Epidermal melanocyte (primary cell): Measurements from ENCODE around the gene TAGLN3.
A peak's percentile ranks its signal among the peaks of the same experiment; 100 is the strongest.

Source experiments
- DNase-seq: peaks from one replicate; pipeline ENCODE4 v3.0.0; 2011; ENCODE audit warnings: low spot score; ENCODE audit not compliant: insufficient read length

Gene TAGLN3

DNA sequence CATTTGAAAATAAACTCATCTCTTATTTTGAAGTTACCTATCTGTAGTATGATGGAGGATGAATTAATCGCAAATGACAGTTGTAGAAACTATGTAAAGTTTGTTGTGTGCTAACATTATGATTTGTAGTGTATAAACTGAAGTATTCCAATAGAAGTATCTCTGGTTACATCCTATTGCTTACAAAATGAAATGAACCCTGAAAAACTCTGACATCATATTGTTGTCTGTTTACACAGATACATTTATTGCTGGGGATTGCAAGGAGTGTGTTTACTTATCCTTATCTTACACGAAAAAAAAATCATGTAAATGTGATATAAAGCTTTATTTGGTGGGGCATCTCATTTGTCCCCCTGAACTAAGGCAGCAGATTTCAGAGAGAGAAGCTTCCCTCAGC is 22.5 kb upstream of the TAGLN3 start:
- DNase-seq = no peak

- peak; percentile 78 for DNase-seq
Measured at GRCh38 chr3:111978583-111979433, 19.9 kb upstream of the TAGLN3 start, which contains the start of gene ABHD10. TSS of gene ABHD10 (plus strand) at chr3:111979026. CDS start at chr3:111979062, 36 bp downstream.

- no peak for DNase-seq
Measured at GRCh38 chr3:111979434-111980038, 19.2 kb upstream of the TAGLN3 start.

GRCh38 chr3:111980716-111981456 is 17.8 kb upstream of the TAGLN3 start:
- DNase-seq = no peak

DNA sequence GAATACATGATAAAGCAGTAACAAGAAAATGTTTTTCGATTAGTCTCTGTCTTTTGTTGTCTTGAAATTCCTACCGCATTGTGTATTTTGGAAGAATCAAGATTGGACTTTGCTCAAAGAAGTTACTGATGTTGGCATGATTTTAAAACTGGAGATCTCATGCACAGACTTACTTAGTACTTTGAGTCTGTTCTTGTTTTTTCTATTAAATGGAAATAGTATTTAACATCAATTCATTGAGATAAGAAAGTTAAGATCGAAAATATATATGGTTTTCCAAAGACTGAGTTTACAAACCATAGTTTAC is 17.3 kb upstream of the TAGLN3 start:
- DNase-seq = no peak

DNA sequence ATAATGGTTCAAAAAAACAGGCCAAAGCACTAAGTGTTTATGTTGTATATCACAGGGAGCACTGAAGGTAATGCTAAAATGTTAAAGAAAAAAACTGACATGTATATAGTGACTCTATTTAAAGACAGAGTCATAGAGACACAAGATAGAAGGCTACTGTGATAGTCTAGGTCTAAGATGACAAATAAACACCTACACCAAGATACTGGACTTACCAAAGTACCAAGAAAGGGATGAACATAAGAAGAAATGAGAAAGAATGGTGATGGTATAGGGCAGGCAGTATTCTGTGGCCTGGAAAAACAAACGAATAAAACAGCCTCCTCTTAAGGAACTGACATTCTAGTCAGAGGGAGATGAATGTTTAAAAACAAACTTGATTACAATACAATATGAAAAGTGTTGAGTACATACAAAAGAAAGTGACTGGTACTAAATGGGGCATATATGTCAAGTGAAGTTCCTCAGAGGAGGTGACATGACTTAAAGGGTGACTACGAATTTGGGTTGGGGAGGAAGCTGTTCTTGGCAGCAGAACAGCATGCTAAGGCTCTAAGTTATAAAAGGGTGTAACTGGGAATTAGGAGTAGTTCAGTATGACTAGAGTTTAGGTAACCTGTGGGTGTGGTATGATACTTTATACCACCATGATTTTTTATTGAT is 14.0 kb upstream of the TAGLN3 start:
- no peak for DNase-seq

DNA sequence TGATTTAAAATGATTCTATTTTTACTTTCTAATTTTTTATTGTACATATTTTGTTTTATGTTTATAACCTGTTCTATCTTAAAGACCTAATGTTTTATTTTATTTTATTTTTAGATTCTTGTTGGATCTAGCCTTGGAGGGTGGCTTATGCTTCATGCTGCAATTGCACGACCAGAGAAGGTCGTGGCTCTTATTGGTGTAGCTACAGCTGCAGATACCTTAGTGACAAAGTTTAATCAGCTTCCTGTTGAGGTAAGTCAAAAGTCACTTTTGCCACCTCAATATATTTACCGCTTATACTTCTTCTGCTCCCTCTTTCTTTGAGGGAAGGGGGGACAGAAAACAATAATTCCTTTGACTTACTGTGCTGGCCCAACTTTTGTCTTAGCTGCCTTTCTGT is 11.9 kb upstream of the TAGLN3 start:
- no peak for DNase-seq

DNA sequence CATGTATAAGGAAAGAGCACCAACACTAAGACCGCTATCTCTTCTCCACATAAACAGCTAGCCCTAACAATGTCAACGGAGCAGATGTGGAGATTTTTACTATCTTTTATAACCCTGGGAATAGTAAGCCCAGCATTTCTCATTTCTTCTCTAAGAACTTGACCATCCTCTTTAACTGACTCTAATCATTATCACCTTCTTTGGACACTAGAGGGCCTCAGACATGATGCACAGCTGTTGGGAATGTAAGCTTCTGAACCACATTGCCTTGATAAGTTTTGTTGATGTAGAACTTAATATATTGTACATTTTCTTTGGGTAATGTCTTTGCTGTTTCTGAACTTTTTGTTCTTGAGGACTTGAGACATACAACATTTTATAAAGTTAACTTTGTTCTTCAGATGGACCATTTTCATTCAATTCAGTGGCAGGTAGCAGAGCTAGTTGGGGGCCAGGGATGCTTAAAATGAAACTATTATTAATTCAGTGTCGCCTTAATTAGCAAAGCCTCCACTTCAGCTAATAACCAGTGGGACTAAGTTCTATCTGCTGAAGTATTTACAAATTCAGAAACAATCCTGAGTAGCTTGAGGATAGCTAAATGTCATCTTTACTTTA is 9.6 kb upstream of the TAGLN3 start:
- no peak for DNase-seq

DNA sequence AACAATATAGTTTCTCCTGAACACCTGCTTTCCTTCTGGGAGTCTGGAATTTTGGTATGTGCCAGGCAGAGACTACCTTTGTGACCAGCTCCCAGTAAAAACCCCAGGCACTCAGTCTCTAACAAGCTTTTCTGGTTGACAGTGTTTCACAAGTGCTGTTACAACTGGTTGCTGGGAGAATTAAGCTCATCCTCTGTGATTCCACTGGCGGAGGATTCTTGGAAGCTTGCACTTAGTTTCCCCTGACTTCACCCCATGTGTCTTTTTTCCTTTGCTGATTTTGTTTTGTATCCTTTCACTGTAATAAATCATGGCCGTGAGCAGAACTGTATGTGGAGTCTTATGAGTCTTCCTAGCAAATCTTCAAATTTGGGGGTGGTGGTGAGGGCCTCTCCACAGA is 5.7 kb upstream of the TAGLN3 start:
- DNase-seq = no peak

- no peak for DNase-seq
Measured at GRCh38 chr3:111999484-112000324, 982 bp downstream of the TAGLN3 start.

- no peak for DNase-seq
Measured at GRCh38 chr3:112000367-112000771, 1.6 kb downstream of the TAGLN3 start.

GRCh38 chr3:112000966-112001365 is 2.2 kb downstream of the TAGLN3 start:
- no peak for DNase-seq

DNA sequence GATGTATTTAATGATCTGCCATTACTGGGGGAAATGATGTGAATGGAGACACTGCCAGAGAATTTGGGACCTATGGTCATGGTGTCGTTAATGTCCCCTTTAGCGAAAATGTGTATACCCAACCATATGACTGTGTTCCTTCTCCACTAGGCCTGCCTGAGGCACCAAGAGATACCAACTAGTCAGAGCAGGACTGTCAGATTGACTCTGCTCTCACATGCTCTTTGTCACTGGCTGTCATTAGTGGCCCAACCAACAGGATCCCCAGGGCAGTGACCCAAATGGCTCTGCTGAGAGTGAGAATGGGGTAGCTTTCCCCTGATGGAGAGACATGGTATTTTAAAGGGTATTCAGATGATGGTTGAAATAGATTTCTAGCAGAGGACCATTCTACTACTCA is 2.8 kb downstream of the TAGLN3 start:
- no peak for DNase-seq

GRCh38 chr3:112002096-112002971 is 3.6 kb downstream of the TAGLN3 start:
- DNase-seq = no peak

- DNase-seq = no peak
Measured at GRCh38 chr3:112003321-112004080, 4.8 kb downstream of the TAGLN3 start.

DNA sequence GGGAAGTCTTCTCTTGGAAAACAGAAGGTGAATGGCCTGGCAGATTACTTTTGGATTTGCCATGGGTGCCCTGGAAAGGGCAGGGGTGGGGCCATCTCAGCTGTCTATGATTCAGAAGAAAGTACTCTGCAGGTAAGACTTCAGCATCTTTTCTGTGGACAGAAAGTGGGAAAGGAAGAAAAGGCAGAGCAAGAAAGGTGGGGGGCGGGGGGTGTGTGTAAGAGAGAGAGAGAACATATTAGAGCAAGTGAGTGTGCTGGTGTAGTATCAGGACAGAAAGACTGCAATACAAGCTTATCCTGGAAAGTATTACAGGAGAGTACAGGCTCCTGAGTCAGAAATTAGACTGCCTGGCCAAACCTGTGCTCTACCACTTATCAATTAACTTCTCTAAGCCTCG is 5.5 kb downstream of the TAGLN3 start:
- no peak for DNase-seq

- no peak for DNase-seq
Measured at GRCh38 chr3:112004669-112005068, 5.9 kb downstream of the TAGLN3 start.

GRCh38 chr3:112005091-112005672 is 6.5 kb downstream of the TAGLN3 start:
- no peak for DNase-seq
